OCI-LY3 (cell line): ENCODE data around the gene PRSS33.

ENCODE experiments used
- CTCF ChIP-seq: fragments of 200-600, 300-600 bp; sonication (generic); IDR thresholded peaks from 2 replicates; pipeline ENCODE4 v1.5.1; 2014; ENCODE audit warnings: antibody characterized with exemption, low read length, low read depth
- EZH2phosphoT487 ChIP-seq: fragments of 200-600 bp; shearing (Covaris generic); IDR thresholded peaks from 2 replicates; pipeline ENCODE4 v1.6.1; 2018; ENCODE audit warnings: antibody characterized with exemption, mixed run types, low read depth

- TF ChIP-seq CTCF (no peak), EZH2phosphoT487 (no peak)
These were observed 20.8 kb upstream of the PRSS33 start for GRCh38 chr16:2808181-2808580.
